Measurements from ENCODE around the gene PUS7.

DNA sequence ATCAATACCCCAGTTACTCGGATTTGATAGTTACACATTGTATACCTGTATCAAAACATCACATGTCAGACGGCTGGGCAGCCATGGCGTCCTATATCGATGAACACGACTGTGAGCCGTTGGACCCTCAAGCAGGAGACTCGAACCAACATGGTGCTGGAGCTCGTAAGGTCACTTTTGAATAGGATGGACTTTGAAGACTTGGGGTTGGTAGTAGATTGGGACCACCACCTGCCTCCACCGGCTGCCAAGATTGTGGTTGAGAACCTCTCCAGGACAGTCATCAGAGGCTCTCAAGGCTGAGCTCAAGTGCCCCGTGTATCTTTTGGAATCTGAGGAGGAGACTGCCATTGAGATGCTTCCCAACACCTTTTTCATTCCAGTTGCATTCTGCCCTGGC lies 8.1 kb upstream of the PUS7 start:
- TF ChIP-seq, protein P1, sequence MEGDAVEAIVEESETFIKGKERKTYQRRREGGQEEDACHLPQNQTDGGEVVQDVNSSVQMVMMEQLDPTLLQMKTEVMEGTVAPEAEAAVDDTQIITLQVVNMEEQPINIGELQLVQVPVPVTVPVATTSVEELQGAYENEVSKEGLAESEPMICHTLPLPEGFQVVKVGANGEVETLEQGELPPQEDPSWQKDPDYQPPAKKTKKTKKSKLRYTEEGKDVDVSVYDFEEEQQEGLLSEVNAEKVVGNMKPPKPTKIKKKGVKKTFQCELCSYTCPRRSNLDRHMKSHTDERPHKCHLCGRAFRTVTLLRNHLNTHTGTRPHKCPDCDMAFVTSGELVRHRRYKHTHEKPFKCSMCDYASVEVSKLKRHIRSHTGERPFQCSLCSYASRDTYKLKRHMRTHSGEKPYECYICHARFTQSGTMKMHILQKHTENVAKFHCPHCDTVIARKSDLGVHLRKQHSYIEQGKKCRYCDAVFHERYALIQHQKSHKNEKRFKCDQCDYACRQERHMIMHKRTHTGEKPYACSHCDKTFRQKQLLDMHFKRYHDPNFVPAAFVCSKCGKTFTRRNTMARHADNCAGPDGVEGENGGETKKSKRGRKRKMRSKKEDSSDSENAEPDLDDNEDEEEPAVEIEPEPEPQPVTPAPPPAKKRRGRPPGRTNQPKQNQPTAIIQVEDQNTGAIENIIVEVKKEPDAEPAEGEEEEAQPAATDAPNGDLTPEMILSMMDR (IDR thresholded peaks at IDR 0.05): no peak
- no peak for TF ChIP-seq POLR2AphosphoS5 (IDR thresholded peaks at IDR 0.05; ENCODE audit: low read depth, low read length)
